Epithelial cell of proximal tubule (primary cell): ENCODE data around the gene SMAD3. TPM values are rescaled to one million over a fixed set of nuclear protein-coding genes. Genes with fewer than 3 reads are reported as not detected.

Experiments
- DNase-seq: peaks from one replicate; pipeline ENCODE4 v3.0.0-alpha.2; 2011; ENCODE audit warnings: low read depth
- H3K4me3 ChIP-seq: 2 replicates; pipeline ENCODE4 v1.5.1; 2011; ENCODE audit warnings: low read depth, mild to moderate bottlenecking, low read length
- CTCF ChIP-seq: conservative IDR thresholded peaks from 2 replicates; pipeline ENCODE4 v1.5.1; 2012; ENCODE audit warnings: low read depth, mild to moderate bottlenecking, low read length
- total RNA-seq: library from RNA; depleted of rRNA; stranded (reverse); fragments of >200 nt; gene quantifications from 2 replicates; pipeline ENCODE4 v1.2.3, GENCODE V29; 2015

Gene SMAD3
- total RNA-seq, 1 donor from 2014 or later, result 97.4 TPM

GRCh38 chr15:67156426-67156825 is 91.0 kb downstream of the SMAD3 start:
- no peak for DNase-seq
- no peak overlapping the region for H3K4me3 ChIP-seq
- no peak for TF ChIP-seq CTCF

GRCh38 chr15:67156834-67157233 is 91.4 kb downstream of the SMAD3 start:
- DNase-seq, result no peak
- TF ChIP-seq CTCF, result no peak
- no peak overlapping the region for H3K4me3 ChIP-seq

GRCh38 chr15:67157521-67158252 is 92.3 kb downstream of the SMAD3 start:
- no peak overlapping the region for H3K4me3 ChIP-seq
- DNase-seq, result no peak
- TF ChIP-seq CTCF, result no peak

- no peak for DNase-seq
- TF ChIP-seq CTCF, result no peak
Measured at GRCh38 chr15:67158367-67158766, 93.0 kb downstream of the SMAD3 start.

GRCh38 chr15:67161412-67161811 is 96.0 kb downstream of the SMAD3 start:
- TF ChIP-seq CTCF, result no peak
- no peak overlapping the region for H3K4me3 ChIP-seq
- no peak for DNase-seq

More at GRCh38 chr15:67158367-67158766, 93.0 kb downstream of the SMAD3 start:
- H3K4me3 ChIP-seq, result no peak overlapping the region

GRCh38 chr15:67161881-67162280 is 96.5 kb downstream of the SMAD3 start:
- H3K4me3 ChIP-seq, result no peak overlapping the region
- no peak for DNase-seq
- no peak for TF ChIP-seq CTCF

- DNase-seq, result no peak
- no peak overlapping the region for H3K4me3 ChIP-seq
- no peak for TF ChIP-seq CTCF
Measured at GRCh38 chr15:67163180-67163579, 97.8 kb downstream of the SMAD3 start.
